DND-41 (cell line): ENCODE data around the gene CACNA2D3.

Experiments used
- EZH2 ChIP-seq: IDR thresholded peaks from 3 replicates; pipeline ENCODE4 v1.6.1; 2012; ENCODE audit warnings: borderline replicate concordance, low read depth, mild to moderate bottlenecking, moderate library complexity, low read length, inconsistent platforms; ENCODE audit not compliant: severe bottlenecking
- TF ChIP-seq, protein P1 (sequence below): IDR thresholded peaks from 2 replicates; pipeline ENCODE4 v1.5.1; 2012; ENCODE audit warnings: borderline replicate concordance, low read length, moderate library complexity, mild to moderate bottlenecking; ENCODE audit not compliant: poor library complexity, severe bottlenecking; ENCODE audit errors: extremely low read depth

DNA sequence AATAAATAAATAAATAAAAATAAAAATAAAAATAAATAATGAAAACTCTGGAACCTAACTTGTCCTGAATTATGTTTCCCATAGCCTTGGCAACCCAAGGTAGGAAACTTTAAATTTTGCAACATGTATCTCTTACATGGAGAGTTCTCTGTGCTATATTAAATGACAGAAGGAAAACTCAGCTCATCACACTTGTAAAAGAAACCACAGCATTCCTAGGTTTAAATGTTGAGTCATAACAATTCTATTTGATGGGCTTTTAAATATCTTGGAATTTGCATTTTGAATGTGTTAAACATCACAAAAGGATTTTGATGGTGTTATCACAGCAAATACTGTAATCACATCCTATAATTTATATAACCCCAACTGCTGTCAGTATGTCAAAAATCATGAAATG, 661.3 kb downstream of the CACNA2D3 start:
- TF ChIP-seq, protein P1, sequence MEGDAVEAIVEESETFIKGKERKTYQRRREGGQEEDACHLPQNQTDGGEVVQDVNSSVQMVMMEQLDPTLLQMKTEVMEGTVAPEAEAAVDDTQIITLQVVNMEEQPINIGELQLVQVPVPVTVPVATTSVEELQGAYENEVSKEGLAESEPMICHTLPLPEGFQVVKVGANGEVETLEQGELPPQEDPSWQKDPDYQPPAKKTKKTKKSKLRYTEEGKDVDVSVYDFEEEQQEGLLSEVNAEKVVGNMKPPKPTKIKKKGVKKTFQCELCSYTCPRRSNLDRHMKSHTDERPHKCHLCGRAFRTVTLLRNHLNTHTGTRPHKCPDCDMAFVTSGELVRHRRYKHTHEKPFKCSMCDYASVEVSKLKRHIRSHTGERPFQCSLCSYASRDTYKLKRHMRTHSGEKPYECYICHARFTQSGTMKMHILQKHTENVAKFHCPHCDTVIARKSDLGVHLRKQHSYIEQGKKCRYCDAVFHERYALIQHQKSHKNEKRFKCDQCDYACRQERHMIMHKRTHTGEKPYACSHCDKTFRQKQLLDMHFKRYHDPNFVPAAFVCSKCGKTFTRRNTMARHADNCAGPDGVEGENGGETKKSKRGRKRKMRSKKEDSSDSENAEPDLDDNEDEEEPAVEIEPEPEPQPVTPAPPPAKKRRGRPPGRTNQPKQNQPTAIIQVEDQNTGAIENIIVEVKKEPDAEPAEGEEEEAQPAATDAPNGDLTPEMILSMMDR, result no peak
- no peak for TF ChIP-seq EZH2
